Measurements from ENCODE around the gene GINS3.

DNA sequence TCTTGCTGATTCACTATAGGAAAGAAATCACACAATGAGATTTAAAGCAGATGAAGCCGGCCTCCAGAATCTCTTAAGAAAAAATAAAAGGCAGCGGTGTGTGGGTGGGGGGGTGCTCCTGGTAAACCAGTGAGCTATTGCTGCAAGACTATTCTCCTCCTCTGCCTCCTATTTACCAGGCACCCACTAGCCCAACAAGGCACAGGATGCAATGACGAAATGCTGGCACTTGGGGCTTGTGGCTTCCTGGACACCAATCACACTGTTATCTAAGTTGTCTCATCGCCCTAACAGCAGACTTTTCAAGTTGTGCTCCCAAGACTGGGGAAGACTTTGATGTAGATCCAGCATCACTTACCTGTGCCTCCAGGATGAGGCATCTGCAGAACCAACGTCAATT, 57.5 kb downstream of the GINS3 start:
- TF ChIP-seq, protein P1, sequence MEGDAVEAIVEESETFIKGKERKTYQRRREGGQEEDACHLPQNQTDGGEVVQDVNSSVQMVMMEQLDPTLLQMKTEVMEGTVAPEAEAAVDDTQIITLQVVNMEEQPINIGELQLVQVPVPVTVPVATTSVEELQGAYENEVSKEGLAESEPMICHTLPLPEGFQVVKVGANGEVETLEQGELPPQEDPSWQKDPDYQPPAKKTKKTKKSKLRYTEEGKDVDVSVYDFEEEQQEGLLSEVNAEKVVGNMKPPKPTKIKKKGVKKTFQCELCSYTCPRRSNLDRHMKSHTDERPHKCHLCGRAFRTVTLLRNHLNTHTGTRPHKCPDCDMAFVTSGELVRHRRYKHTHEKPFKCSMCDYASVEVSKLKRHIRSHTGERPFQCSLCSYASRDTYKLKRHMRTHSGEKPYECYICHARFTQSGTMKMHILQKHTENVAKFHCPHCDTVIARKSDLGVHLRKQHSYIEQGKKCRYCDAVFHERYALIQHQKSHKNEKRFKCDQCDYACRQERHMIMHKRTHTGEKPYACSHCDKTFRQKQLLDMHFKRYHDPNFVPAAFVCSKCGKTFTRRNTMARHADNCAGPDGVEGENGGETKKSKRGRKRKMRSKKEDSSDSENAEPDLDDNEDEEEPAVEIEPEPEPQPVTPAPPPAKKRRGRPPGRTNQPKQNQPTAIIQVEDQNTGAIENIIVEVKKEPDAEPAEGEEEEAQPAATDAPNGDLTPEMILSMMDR (IDR thresholded peaks at IDR 0.05) = no peak
- no peak for TF ChIP-seq POLR2A (IDR thresholded peaks at IDR 0.05)
